ENCODE results near the gene COL23A1.

The COL23A1 gene

GRCh38 chr5:178433273-178433775 lies 156.9 kb downstream of the COL23A1 start:
- DNase-seq, result no peak

GRCh38 chr5:178432421-178433272 lies 157.5 kb downstream of the COL23A1 start:
- DNase-seq, result no peak

GRCh38 chr5:178431782-178432165 lies 158.4 kb downstream of the COL23A1 start:
- DNase-seq, result no peak

GRCh38 chr5:178431063-178431781 lies 159.0 kb downstream of the COL23A1 start:
- no peak for DNase-seq

GRCh38 chr5:178430186-178431062 lies 159.8 kb downstream of the COL23A1 start:
- DNase-seq, result no peak

- no peak for DNase-seq
Measured at GRCh38 chr5:178429491-178430185, 160.6 kb downstream of the COL23A1 start.

- DNase-seq, result no peak
Measured at GRCh38 chr5:178429156-178429468, 161.1 kb downstream of the COL23A1 start.

- no peak for DNase-seq
Measured at GRCh38 chr5:178428341-178429155, 161.6 kb downstream of the COL23A1 start.

- no peak for DNase-seq
Measured at GRCh38 chr5:178427576-178428197, 162.5 kb downstream of the COL23A1 start.

- no peak for DNase-seq
Measured at GRCh38 chr5:178426326-178427130, 163.7 kb downstream of the COL23A1 start.

- DNase-seq, result no peak
Measured at GRCh38 chr5:178425621-178426068, 164.5 kb downstream of the COL23A1 start.

- no peak for DNase-seq
Measured at GRCh38 chr5:178424810-178425177, 165.4 kb downstream of the COL23A1 start.

- no peak for DNase-seq
Measured at GRCh38 chr5:178423901-178424809, 166.0 kb downstream of the COL23A1 start.

- no peak for DNase-seq
Measured at GRCh38 chr5:178423431-178423830, 166.8 kb downstream of the COL23A1 start.

GRCh38 chr5:178422400-178422775 lies 167.8 kb downstream of the COL23A1 start:
- no peak for DNase-seq

GRCh38 chr5:178421699-178422399 lies 168.3 kb downstream of the COL23A1 start:
- DNase-seq, result no peak

- DNase-seq, result no peak
Measured at GRCh38 chr5:178421128-178421527, 169.1 kb downstream of the COL23A1 start.

- DNase-seq, result no peak
Measured at GRCh38 chr5:178420354-178420781, 169.8 kb downstream of the COL23A1 start.
